ENCODE data around the gene SLC1A7. TPM values are rescaled to one million over a fixed set of nuclear protein-coding genes. Genes with fewer than 3 reads are reported as not detected.

The SLC1A7 gene
- total and polyA plus RNA-seq, 2 donors (not counting 1 experiment from before 2014, with no cell fraction given), result 0.10 TPM; not detected in 1

DNA sequence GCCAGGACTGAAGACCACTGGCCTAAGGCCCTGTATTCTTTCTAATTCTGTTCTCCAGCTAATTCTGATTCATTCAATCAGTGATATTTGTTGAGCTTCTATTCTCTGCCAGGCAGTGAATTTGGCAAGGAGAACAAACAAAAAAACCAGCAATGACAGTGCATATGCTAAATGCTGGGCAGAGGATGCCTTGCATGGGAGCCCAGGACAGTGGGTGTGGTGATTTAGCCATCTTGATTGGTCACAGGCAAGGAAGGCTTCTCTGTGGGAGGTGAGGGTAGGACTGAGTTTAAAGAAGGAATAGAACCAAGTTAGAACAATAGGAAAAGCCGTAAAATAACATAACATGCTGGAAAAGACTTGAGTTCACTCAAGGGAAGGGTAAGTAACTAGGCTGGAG lies 45.0 kb upstream of the SLC1A7 start:
- no peak overlapping the region for H3K27ac ChIP-seq (ENCODE audit: low read length in 2 of 2)
- CTCF ChIA-PET, result interaction anchor here (1.8 kb wide), 1 partner anchor 9 kb away, joined by 10 read pairs; the partner anchor contains the start of gene CPT2
- no peaks in the 10 kb centered on the region for H4K20me1 ChIP-seq (ENCODE audit: control insufficient read depth, insufficient read depth, low read length, poor library complexity, severe bottlenecking)
- H3K36me3 ChIP-seq (replicated peaks in 1 of 2; ENCODE audit: control extremely low read depth in 1 of 2, control insufficient read depth in 1 of 2, extremely low read depth in 1 of 2, insufficient read depth in 2 of 2, low read length in 1 of 2), result no peaks in the 10 kb centered on the region
- intact Hi-C loops (cut with micrococcal nuclease), result no loop called here
- POLR2A ChIA-PET, result no interaction called here
- H3K27me3 Mint-ChIP-seq, result peaks cover 20% of the 10 kb centered on the region
- peaks cover 0 to 14% (median 2%) of the 10 kb centered on the region in 3 donors for H3K9me3 ChIP-seq (ENCODE audit: control extremely low read depth in 1 of 3, control insufficient read depth in 2 of 3, insufficient read depth in 1 of 3, low read length in 2 of 3)
- WGBS (ENCODE audit: insufficient coverage), result no CpG with 5 or more reads among the region's 1 CpG
- no peak overlapping the region for H3K27ac Mint-ChIP-seq
- no peaks in the 10 kb centered on the region for H3K4me1 ChIP-seq (ENCODE audit: control insufficient read depth in 2 of 2, insufficient read depth in 2 of 2, low read length in 2 of 2)
- no peak overlapping the region for H3K4me2 ChIP-seq (replicated peaks; ENCODE audit: low read depth, low read length, poor library complexity, severe bottlenecking)
- H3K4me1 Mint-ChIP-seq, result no peaks in the 10 kb centered on the region
- ATAC-seq (ENCODE audit: low read depth) (no peak), DNase-seq (no peak)
- H3K9me3 Mint-ChIP-seq (ENCODE audit: insufficient read depth), result no peaks in the 10 kb centered on the region
- no peak for TF ChIP-seq EZH2 (IDR thresholded peaks at IDR 0.05; ENCODE audit: borderline replicate concordance, insufficient read depth, low read depth, low read length, poor library complexity, severe bottlenecking)
- TF ChIP-seq, protein P1, sequence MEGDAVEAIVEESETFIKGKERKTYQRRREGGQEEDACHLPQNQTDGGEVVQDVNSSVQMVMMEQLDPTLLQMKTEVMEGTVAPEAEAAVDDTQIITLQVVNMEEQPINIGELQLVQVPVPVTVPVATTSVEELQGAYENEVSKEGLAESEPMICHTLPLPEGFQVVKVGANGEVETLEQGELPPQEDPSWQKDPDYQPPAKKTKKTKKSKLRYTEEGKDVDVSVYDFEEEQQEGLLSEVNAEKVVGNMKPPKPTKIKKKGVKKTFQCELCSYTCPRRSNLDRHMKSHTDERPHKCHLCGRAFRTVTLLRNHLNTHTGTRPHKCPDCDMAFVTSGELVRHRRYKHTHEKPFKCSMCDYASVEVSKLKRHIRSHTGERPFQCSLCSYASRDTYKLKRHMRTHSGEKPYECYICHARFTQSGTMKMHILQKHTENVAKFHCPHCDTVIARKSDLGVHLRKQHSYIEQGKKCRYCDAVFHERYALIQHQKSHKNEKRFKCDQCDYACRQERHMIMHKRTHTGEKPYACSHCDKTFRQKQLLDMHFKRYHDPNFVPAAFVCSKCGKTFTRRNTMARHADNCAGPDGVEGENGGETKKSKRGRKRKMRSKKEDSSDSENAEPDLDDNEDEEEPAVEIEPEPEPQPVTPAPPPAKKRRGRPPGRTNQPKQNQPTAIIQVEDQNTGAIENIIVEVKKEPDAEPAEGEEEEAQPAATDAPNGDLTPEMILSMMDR (IDR thresholded peaks at IDR 0.05), result no peak
- H2AFZ ChIP-seq (ENCODE audit: insufficient read depth, low read depth, low read length, poor library complexity, severe bottlenecking), result no peak overlapping the region
- H3K27me3 ChIP-seq (replicated peaks in 1 of 4; ENCODE audit: control extremely low read depth in 1 of 4, control insufficient read depth in 3 of 4, insufficient read depth in 4 of 4, low read length in 3 of 4), result peaks cover 0 to 12% (median 9%) of the 10 kb centered on the region in 4 experiments
- no peak overlapping the region for H3K4me3 Mint-ChIP-seq
- H3K4me3 ChIP-seq (ENCODE audit: control extremely low read depth in 1 of 5, extremely low read depth in 1 of 5, insufficient read depth in 1 of 5, low read depth in 2 of 5, low read length in 4 of 5), result no peak overlapping the region
- no peaks in the 10 kb centered on the region for H3K79me2 ChIP-seq (ENCODE audit: control insufficient read depth, insufficient read depth, low read length)
- no peak overlapping the region for H3K9ac ChIP-seq (ENCODE audit: low read length)

DNA sequence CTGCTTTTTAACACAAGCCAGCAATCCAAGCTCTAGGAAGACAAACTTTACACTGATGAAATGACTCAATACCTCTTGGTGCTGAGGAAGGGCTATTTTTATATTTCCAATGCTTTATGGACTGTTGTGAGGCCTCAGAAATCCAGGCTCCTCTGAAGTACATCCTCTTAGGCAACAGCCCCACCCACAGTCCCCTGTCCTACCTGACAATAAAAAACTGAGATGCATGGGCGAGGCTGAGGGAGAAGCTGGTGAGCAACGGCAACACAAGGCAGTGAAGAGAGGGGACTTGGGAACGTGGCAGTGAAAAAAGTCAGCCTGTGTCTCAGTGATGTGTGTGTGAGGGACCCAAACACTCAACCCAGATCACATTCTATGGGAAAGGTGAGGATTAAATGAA lies 44.1 kb upstream of the SLC1A7 start:
- Histone ChIP-seq H3K36me3 (replicated peaks in 1 of 2; ENCODE audit: control extremely low read depth in 1 of 2, control insufficient read depth in 1 of 2, extremely low read depth in 1 of 2, insufficient read depth in 2 of 2, low read length in 1 of 2) (no peaks in the 10 kb centered on the region), H3K27me3 (replicated peaks in 1 of 4; ENCODE audit: control extremely low read depth in 1 of 4, control insufficient read depth in 3 of 4, insufficient read depth in 4 of 4, low read length in 3 of 4) (peaks cover 0 to 16% (median 9%) of the 10 kb centered on the region in 4 experiments), H3K9ac (ENCODE audit: low read length) (no peak overlapping the region), H3K27ac (ENCODE audit: low read length in 2 of 2) (no peak overlapping the region), H3K9me3 (ENCODE audit: control extremely low read depth in 1 of 3, control insufficient read depth in 2 of 3, insufficient read depth in 1 of 3, low read length in 2 of 3) (peaks cover 0 to 15% (median 2%) of the 10 kb centered on the region in 3 donors), H3K4me2 (replicated peaks; ENCODE audit: low read depth, low read length, poor library complexity, severe bottlenecking) (no peak overlapping the region), H3K4me3 (ENCODE audit: control extremely low read depth in 1 of 5, extremely low read depth in 1 of 5, insufficient read depth in 1 of 5, low read depth in 2 of 5, low read length in 4 of 5) (no peak overlapping the region), H4K20me1 (ENCODE audit: control insufficient read depth, insufficient read depth, low read length, poor library complexity, severe bottlenecking) (no peaks in the 10 kb centered on the region), H3K4me1 (ENCODE audit: control insufficient read depth in 2 of 2, insufficient read depth in 2 of 2, low read length in 2 of 2) (peaks cover 0 to 6% of the 10 kb centered on the region in 2 donors), H3K79me2 (ENCODE audit: control insufficient read depth, insufficient read depth, low read length) (no peaks in the 10 kb centered on the region), H2AFZ (ENCODE audit: insufficient read depth, low read depth, low read length, poor library complexity, severe bottlenecking) (no peak overlapping the region)
- no peaks in the 10 kb centered on the region for H3K9me3 Mint-ChIP-seq (ENCODE audit: insufficient read depth)
- H3K4me3 Mint-ChIP-seq, result no peak overlapping the region
- H3K4me1 Mint-ChIP-seq, result no peaks in the 10 kb centered on the region
- POLR2A ChIA-PET, result no interaction called here
- no peak for TF ChIP-seq EZH2 (IDR thresholded peaks at IDR 0.05; ENCODE audit: borderline replicate concordance, insufficient read depth, low read depth, low read length, poor library complexity, severe bottlenecking)
- no CpG with 5 or more reads among the region's 3 CpGs for WGBS (ENCODE audit: insufficient coverage)
- CTCF ChIA-PET, result interaction anchor here (1.1 to 1.8 kb wide), 4 partner anchors 10 to 20 kb away, joined by 3 to 10 read pairs (median 5); partner anchors contain the start of gene CPT2
- intact Hi-C loops (cut with micrococcal nuclease), result no loop called here
- H3K27ac Mint-ChIP-seq, result no peak overlapping the region
- no peak for ATAC-seq (ENCODE audit: low read depth)
- peaks cover 20% of the 10 kb centered on the region for H3K27me3 Mint-ChIP-seq
- no peak for DNase-seq
